HepG2 (cell line): ENCODE data around the gene ZFAND3. TPM values are rescaled to one million over a fixed set of nuclear protein-coding genes. Genes with fewer than 3 reads are reported as not detected.

ENCODE experiments used
- ATAC-seq: fragments of 200-7000 bp; cut with Tn5 transposase; 3 replicates; pipeline ENCODE4 v1.9.1; 2020; ENCODE audit warnings: mild to moderate bottlenecking, moderate library complexity
- BruUV-seq: library from RNA; stranded (reverse); fragments of 400-500 nt; replicated peaks from 2 replicates; lab custom pipeline; 2021; lab: Mats Ljungman, UMichigan
- CTCF ChIA-PET: fragments of 300-600 bp; formaldehyde crosslinking; extraction: SDS; loops from one replicate; lab custom pipeline; 2021; ENCODE audit warnings: low total read pairs, inconsistent platforms, low intra/inter-chr PET ratio; lab: Yijun Ruan, JAX
- POLR2A ChIA-PET: fragments of 350-600 bp; sonication (Branson Sonifier 250); formaldehyde crosslinking; loops from one replicate; lab custom pipeline; 2020; ENCODE audit warnings: antibody characterized with exemption, inconsistent platforms; lab: Yijun Ruan, JAX
- DNase-seq: peaks from one replicate; pipeline ENCODE4 v3.0.0-alpha.2; 2015; ENCODE audit warnings: low spot score
- FAIRE-seq: peaks from 3 replicates; lab custom pipeline; 2011; peaks lifted over from hg19 to GRCh38; lab: Jason Lieb, UNC
- H2AFZ ChIP-seq: one replicate; pipeline ENCODE4 v1.6.1; 2011; ENCODE audit warnings: low read length, inconsistent platforms
- H3K27ac ChIP-seq: fragments of 300-600 bp; 3 replicates; pipeline ENCODE4 v1.8.0; 2011; ENCODE audit warnings: mixed run types, mild to moderate bottlenecking, mixed read lengths, low read length, inconsistent platforms; ENCODE audit not compliant: insufficient read depth; ENCODE audit errors: extremely low read length
- H3K27me3 ChIP-seq, 2 experiments: fragments of 200-600 bp in 1 of 2; 2 replicates in 1 of 2; 3 replicates in 1 of 2; pipeline versions ENCODE4 v1.6.0 to v1.8.0; 2011; ENCODE audit warnings: low read length in 2 of 2, mild to moderate bottlenecking in 2 of 2, moderate library complexity in 2 of 2, inconsistent platforms in 1 of 2; ENCODE audit not compliant: insufficient read depth in 2 of 2, control insufficient read depth in 1 of 2
- H3K36me3 ChIP-seq, 2 experiments: fragments of 200-600 bp in 1 of 2; replicated peaks in 1 of 2; 2 replicates in 1 of 2; 3 replicates in 1 of 2; pipeline versions ENCODE4 v1.5.1 to v1.8.0; 2011; ENCODE audit warnings: low read length in 2 of 2, inconsistent platforms in 1 of 2; ENCODE audit not compliant: insufficient read depth in 2 of 2, control insufficient read depth in 1 of 2
- H3K4me1 ChIP-seq: 2 replicates; pipeline ENCODE4 v1.5.1; 2012; ENCODE audit warnings: low read length, inconsistent platforms; ENCODE audit not compliant: insufficient read depth
- H3K4me2 ChIP-seq: 2 replicates; pipeline ENCODE4 v1.6.0; 2011; ENCODE audit warnings: low read depth, low read length, inconsistent platforms
- H3K4me3 ChIP-seq, 3 experiments: fragments of 200-600 bp in 1 of 3; sonication (generic), shearing (Covaris generic) in 1 of 3; replicated peaks in 1 of 3; 2 replicates each; pipeline ENCODE4 v1.5.1; 2011 to 2016; ENCODE audit warnings: low read length in 3 of 3, inconsistent platforms in 2 of 3, low read depth in 2 of 3, mild to moderate bottlenecking in 2 of 3, control low read depth in 1 of 3, mixed read lengths in 1 of 3; ENCODE audit not compliant: insufficient read depth in 1 of 3
- H3K79me2 ChIP-seq: one replicate; pipeline ENCODE4 v1.6.1; 2011; ENCODE audit warnings: low read length, inconsistent platforms; ENCODE audit not compliant: insufficient read depth
- H3K9ac ChIP-seq: 2 replicates; pipeline ENCODE4 v1.6.0; 2011; ENCODE audit warnings: mild to moderate bottlenecking, low read depth, low read length, inconsistent platforms; ENCODE audit not compliant: insufficient read depth
- H3K9me3 ChIP-seq: 2 replicates; pipeline ENCODE4 v1.5.1; 2012; ENCODE audit warnings: mild to moderate bottlenecking, low read length
- H4K20me1 ChIP-seq: 2 replicates; pipeline ENCODE4 v1.6.0; 2011; ENCODE audit warnings: inconsistent platforms, mild to moderate bottlenecking, low read length, moderate library complexity; ENCODE audit not compliant: insufficient read depth
- BHLHE40 ChIP-seq: IDR thresholded peaks from 2 replicates; pipeline ENCODE4 v1.6.1; 2011; ENCODE audit warnings: low read length, improper control_type of control experiment
- HDAC1 ChIP-seq: sonication (generic); formaldehyde crosslinking; IDR thresholded peaks from 2 replicates; pipeline ENCODE4 v1.5.1; 2020; ENCODE audit warnings: mild to moderate bottlenecking, missing genetic modification reagents
- MEIS2 ChIP-seq: sonication (generic); formaldehyde crosslinking; IDR thresholded peaks from 2 replicates; pipeline ENCODE4 v1.9.0; 2021; ENCODE audit warnings: mild to moderate bottlenecking, missing genetic modification reagents
- MXD4 ChIP-seq: IDR thresholded peaks from 2 replicates; pipeline ENCODE4 v1.6.1; 2016; ENCODE audit warnings: mild to moderate bottlenecking, missing biosample characterization, missing genetic modification reagents
- NFRKB ChIP-seq: fragments of 450-650 bp; IDR thresholded peaks from 2 replicates; pipeline ENCODE4 v1.6.1; 2017
- NR2F2 ChIP-seq: IDR thresholded peaks from 2 replicates; pipeline ENCODE4 v1.6.1; 2012; ENCODE audit warnings: low read depth, inconsistent platforms, borderline replicate concordance
- TSC22D2 ChIP-seq: sonication (generic); formaldehyde crosslinking; IDR thresholded peaks from 2 replicates; pipeline ENCODE4 v1.5.1; 2020; ENCODE audit warnings: missing genetic modification reagents, mild to moderate bottlenecking, borderline replicate concordance
- USF2 ChIP-seq, 2 experiments: sonication (generic) in 1 of 2; formaldehyde crosslinking in 1 of 2; IDR thresholded peaks; 2 replicates each; pipeline versions ENCODE4 v1.5.1 to v1.6.1; 2011 to 2020; ENCODE audit warnings: borderline replicate concordance in 1 of 2, low read depth in 1 of 2, low read length in 1 of 2, mild to moderate bottlenecking in 1 of 2, missing genetic modification reagents in 1 of 2, moderate library complexity in 1 of 2
- ZBTB42 ChIP-seq: sonication (generic); formaldehyde crosslinking; IDR thresholded peaks from 2 replicates; pipeline ENCODE4 v1.5.0; 2020; ENCODE audit warnings: mild to moderate bottlenecking, missing genetic modification reagents
- ZNF101 ChIP-seq: sonication (generic); formaldehyde crosslinking; IDR thresholded peaks from 2 replicates; pipeline ENCODE4 v1.4.0; 2020; ENCODE audit warnings: mild to moderate bottlenecking, low read depth, missing genetic modification reagents, borderline replicate concordance
- ZNF124 ChIP-seq: sonication (generic); formaldehyde crosslinking; IDR thresholded peaks from 2 replicates; pipeline ENCODE4 v1.4.0; 2020; ENCODE audit warnings: missing genetic modification reagents
- ZNF44 ChIP-seq: sonication (generic); formaldehyde crosslinking; IDR thresholded peaks from 2 replicates; pipeline ENCODE4 v1.5.1; 2020; ENCODE audit warnings: mild to moderate bottlenecking, missing genetic modification reagents
- ZNF460 ChIP-seq: sonication (generic); formaldehyde crosslinking; IDR thresholded peaks from 2 replicates; pipeline ENCODE4 v1.5.1; 2020; ENCODE audit warnings: missing genetic modification reagents, mild to moderate bottlenecking, borderline replicate concordance
- ZNF564 ChIP-seq: sonication (generic); formaldehyde crosslinking; IDR thresholded peaks from 2 replicates; pipeline ENCODE4 v1.8.1; 2023; ENCODE audit warnings: mild to moderate bottlenecking, missing genetic modification reagents
- WGBS: methylation state at CpG from one replicate; pipeline ENCODE4 v1.1.6; 2017; ENCODE audit warnings: low lambda C conversion rate; 5-methylcytosine and 5-hydroxymethylcytosine counted together
- in situ Hi-C: cut with HindIII; loops from 2 replicates; pipeline ENCODE4 v1.10.0; 2017; ENCODE audit warnings: low pct_unique_long_range_greater_than_20kb; ENCODE audit not compliant: extremely low pct_ligation_motif_present
- intact Hi-C: fragments of 100-400 bp; cut with micrococcal nuclease; formaldehyde crosslinking; loops from one replicate; pipeline ENCODE4 v1.10.0; 2022; ENCODE audit not compliant: unreplicated experiment
- polyA plus RNA-seq, 8 experiments: library from polyadenylated mRNA; depleted of rRNA in 3 of 8; stranded (reverse) in 7 of 8; unstranded in 1 of 8; fragments of >200 nt; fragmentation: Illumina TruSeq in 4 of 8; extraction: Trizol in 4 of 8; gene quantifications; 2 replicates each; pipeline versions ENCODE4 v1.2.1 to v1.2.3, GENCODE V29; 2011 to 2016; ENCODE audit warnings: low read depth in 4 of 8, missing spikeins in 1 of 8, mixed read lengths in 1 of 8; ENCODE audit not compliant: insufficient read depth in 1 of 8
- total RNA-seq, 5 experiments: library from RNA; depleted of rRNA; stranded (reverse); fragments of >200 nt; fragmentation: Illumina TruSeq; extraction: Trizol; gene quantifications; 2 replicates each; pipeline ENCODE4 v1.2.3, GENCODE V29; 2016; ENCODE audit warnings: low read depth in 1 of 5

ZFAND3 gene
- total and polyA plus RNA-seq, 2 of the 13 experiments (the other 11 are each of a cell fraction or from before 2014, with no cell fraction given): 16.4 to 17.1 TPM

- no TSS peak for BruUV-seq
- no peak overlapping the region for H3K4me2 ChIP-seq
- TF ChIP-seq NR2F2 (no peak), ZBTB42 (no peak), ZNF564 (CRISPR knock-in tag) (no peak), ZNF44 (CRISPR knock-in tag) (no peak), USF2 (IDR thresholded peaks at IDR 0.05; ENCODE audit: low read depth, low read length) (no peak), USF2 (CRISPR knock-in tag; IDR thresholded peaks at IDR 0.05; ENCODE audit: borderline replicate concordance) (no peak), ZNF460 (no peak), ZNF124 (CRISPR knock-in tag) (no peak), TSC22D2 (CRISPR knock-in tag) (no peak), BHLHE40 (no peak), ZNF101 (CRISPR knock-in tag) (no peak), HDAC1 (no peak), MXD4 (CRISPR knock-in tag) (no peak), MEIS2 (no peak), NFRKB (no peak)
- TF ChIP-seq, all 625 proteins: peak for 0
- no peaks in the 10 kb centered on the region for H3K79me2 ChIP-seq
- no peaks in the 10 kb centered on the region for H4K20me1 ChIP-seq
- in situ Hi-C loops: no loop called here
- ChIA-PET POLR2A (no interaction called here), CTCF (no interaction called here)
- no peak overlapping the region for H3K4me3 ChIP-seq
- DNase-seq (peak; percentile 18), FAIRE-seq (peak; percentile 18), ATAC-seq (peak; percentile 32; the same call in 1 of the 3 replicates)
- no peak overlapping the region for H2AFZ ChIP-seq
- H3K36me3 ChIP-seq: peaks cover 5 to 25% of the 10 kb centered on the region in 2 experiments; a peak in 4 of 5 replicates
- no peaks in the 10 kb centered on the region for H3K27me3 ChIP-seq
- intact Hi-C loops: no loop called here
- H3K27ac ChIP-seq: no peak overlapping the region
- no peak overlapping the region for H3K9ac ChIP-seq
- H3K9me3 ChIP-seq: no peaks in the 10 kb centered on the region
- peaks cover 21% of the 10 kb centered on the region for H3K4me1 ChIP-seq
- WGBS: 96% methylated on average over 4 of the region's 4 CpGs
Measured at GRCh38 chr6:38141085-38141484, 321.6 kb downstream of the ZFAND3 start.
